Measurements from ENCODE around the gene SFXN2.

SFXN2 gene

DNA sequence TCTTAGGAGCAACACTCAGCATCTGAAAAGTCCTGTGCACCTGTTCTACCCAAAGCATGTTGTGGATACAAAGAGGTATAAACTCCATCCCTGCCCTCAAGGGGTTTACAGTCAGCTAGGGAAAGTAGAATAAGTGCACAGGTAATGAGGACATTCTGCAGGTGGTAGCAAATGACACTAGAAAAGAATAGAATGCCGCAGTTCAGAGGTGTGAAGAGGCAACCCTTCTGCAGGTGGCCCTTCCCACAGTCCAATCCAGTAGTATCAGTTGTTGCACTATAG lies 66.0 kb downstream of the SFXN2 start:
- TF ChIP-seq, protein P1, sequence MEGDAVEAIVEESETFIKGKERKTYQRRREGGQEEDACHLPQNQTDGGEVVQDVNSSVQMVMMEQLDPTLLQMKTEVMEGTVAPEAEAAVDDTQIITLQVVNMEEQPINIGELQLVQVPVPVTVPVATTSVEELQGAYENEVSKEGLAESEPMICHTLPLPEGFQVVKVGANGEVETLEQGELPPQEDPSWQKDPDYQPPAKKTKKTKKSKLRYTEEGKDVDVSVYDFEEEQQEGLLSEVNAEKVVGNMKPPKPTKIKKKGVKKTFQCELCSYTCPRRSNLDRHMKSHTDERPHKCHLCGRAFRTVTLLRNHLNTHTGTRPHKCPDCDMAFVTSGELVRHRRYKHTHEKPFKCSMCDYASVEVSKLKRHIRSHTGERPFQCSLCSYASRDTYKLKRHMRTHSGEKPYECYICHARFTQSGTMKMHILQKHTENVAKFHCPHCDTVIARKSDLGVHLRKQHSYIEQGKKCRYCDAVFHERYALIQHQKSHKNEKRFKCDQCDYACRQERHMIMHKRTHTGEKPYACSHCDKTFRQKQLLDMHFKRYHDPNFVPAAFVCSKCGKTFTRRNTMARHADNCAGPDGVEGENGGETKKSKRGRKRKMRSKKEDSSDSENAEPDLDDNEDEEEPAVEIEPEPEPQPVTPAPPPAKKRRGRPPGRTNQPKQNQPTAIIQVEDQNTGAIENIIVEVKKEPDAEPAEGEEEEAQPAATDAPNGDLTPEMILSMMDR (IDR thresholded peaks at IDR 0.05; ENCODE audit: extremely low read depth, missing control alignments), result no peak
- DNase-seq (ENCODE audit: low spot score), result no peak

DNA sequence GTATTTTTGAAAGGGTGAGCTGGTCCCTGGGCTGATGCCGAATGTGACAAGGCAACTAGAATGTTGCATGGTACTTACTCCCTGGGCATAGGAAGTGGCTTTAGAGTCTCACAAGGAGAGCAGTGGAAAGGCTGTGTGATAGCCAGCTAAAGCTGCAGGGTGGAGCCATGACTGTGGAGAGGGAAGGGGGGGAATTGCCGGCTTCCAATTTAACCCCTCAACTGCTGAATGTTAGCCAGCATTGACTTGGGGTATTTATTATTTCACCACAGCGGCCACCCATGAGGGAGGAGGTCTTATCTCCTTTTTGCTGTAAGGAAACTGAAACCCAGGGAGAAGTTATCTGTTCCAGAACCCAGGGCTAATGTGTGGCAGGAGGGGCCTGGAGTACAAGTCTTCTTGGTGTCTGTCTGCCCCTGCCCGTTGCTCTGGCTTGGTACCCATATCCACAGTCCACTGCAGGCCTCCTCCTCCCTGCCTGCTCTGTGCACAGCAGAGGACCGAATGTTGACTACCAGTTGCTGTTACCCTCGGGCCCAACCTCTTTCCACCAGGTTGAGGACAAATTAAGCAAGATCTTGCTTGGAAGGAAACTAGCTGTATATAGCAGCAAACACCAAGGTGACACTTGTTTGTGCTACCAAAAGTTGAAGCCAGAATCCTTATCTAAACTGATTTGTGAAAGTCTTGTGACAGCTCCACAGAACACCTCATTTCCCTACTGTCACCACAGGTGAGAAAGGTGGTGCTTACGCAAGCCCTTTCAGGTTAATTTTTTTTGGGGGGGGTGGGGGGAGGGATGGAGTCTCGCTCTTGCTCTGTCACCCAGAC lies 66.9 kb downstream of the SFXN2 start:
- DNase-seq (ENCODE audit: low spot score), result no peak
- TF ChIP-seq, protein P1 (IDR thresholded peaks at IDR 0.05; ENCODE audit: extremely low read depth, missing control alignments), result no peak

DNA sequence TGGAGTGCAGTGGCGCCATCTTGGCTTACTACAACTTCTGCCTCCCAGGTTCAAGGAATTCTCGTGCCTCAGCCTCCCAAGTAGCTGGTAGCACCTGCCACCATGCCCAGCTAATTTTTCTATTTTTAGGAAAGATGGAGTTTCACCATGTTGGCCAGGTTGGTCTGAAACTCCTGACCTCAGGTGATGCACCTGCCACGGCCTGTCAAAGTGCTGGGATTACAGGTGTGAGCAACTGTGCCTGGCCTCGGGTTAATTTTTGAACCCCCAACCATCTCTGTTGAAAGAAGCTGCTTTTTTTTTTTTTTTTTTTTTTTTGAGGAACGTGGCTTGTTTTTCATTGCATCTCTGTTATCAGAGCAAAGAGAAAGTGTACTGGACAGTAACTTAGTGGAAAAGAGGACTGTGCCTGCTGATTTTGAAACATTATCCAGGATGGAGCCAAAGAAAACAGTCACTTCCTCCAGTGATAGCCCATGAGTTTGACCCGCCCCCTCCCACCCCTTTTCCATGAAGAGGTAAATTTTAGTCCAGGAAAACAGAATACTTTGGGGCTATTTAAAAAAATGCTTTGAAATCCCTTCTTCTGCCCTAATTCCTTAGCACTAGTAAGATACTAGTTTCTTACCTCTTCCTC lies 67.6 kb downstream of the SFXN2 start:
- TF ChIP-seq, protein P1 (IDR thresholded peaks at IDR 0.05; ENCODE audit: extremely low read depth, missing control alignments), result no peak
- DNase-seq (ENCODE audit: low spot score), result no peak

DNA sequence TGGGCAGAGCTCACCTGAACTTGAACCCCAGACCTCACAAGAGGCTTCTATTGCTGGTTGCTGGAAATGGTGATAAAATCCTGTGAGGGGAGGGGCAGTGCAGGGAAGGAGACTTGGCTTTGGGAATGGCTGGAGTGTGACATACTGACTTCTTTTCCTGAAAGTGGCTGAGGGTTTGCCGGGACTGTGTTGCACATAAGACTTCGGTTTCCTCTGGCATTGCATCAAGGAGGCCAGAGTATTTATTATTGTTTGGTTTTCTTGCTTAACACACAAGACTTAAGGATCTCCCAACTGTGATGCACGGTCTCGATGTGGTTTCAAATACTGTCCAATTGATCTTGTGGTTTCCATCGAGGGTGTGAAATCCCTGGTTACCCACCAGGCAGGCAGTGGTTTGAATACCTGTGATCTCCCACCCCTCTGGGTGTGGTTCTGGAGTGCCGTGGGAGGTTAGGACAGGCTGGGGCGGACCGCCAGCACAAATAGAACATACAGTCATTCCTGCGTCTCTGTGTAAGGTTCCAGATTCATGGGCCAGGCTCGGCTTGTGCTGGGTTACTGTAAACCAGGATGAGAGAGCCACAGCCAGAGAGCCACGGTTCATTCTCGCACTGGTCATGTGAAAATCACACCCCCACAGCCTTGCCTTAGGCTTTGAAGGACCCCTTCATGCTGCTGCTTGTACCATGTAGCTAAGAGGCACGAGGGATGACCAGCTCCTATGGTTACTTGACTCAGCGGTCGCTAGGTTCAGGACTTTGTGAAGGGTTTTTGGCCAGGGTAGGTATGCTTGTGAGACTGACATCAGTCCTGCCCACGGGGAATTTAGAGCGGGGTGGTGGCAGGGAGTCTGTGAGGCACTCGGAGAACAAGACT lies 68.5 kb downstream of the SFXN2 start:
- DNase-seq (ENCODE audit: low spot score), result no peak
- TF ChIP-seq, protein P1 (IDR thresholded peaks at IDR 0.05; ENCODE audit: extremely low read depth, missing control alignments), result no peak

DNA sequence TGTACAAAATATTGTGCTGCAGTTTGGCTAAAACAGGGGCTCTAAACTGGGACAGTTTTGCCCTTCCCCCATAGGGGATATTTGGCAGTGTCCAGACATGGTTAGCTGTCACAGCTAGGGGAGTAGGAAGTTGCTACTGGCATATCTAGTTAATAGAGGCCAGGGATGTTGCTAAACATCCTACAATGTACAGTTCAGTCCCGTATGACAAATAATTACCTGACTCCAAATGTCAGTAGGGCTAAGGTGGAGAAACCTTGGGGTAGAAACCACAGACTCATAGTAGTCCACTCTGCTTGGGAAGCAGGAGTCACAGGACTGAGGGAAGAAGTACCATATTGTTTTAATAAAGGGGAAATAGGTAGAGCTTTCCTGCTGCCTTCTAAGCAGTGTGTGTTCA lies 69.1 kb downstream of the SFXN2 start:
- TF ChIP-seq, protein P1 (IDR thresholded peaks at IDR 0.05; ENCODE audit: extremely low read depth, missing control alignments), result no peak
- no peak for DNase-seq (ENCODE audit: low spot score)

DNA sequence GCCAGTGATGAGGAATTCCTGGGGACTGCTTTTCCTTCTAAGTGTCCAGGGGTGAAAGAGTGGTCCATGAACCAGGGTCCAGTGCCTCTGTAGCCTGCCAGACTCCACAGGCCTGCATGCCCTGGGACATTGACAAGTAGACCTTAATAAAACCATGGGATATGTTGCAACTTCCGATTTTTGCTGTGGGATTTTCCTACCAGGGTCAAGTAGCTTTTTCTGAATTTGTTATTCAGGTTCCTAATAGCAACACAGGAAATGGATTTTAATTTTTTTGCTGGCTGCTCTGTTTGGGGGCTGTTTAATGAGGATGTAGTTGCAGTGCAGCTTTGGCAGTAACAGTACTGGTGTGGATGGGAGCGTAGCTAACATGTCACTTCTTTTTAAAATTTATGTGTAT lies 71.4 kb downstream of the SFXN2 start:
- no peak for DNase-seq (ENCODE audit: low spot score)
- TF ChIP-seq, protein P1 (IDR thresholded peaks at IDR 0.05; ENCODE audit: extremely low read depth, missing control alignments), result no peak

Data from GM20000 (cell line).